Measurements from ENCODE around the gene CTNNA3.

DNA sequence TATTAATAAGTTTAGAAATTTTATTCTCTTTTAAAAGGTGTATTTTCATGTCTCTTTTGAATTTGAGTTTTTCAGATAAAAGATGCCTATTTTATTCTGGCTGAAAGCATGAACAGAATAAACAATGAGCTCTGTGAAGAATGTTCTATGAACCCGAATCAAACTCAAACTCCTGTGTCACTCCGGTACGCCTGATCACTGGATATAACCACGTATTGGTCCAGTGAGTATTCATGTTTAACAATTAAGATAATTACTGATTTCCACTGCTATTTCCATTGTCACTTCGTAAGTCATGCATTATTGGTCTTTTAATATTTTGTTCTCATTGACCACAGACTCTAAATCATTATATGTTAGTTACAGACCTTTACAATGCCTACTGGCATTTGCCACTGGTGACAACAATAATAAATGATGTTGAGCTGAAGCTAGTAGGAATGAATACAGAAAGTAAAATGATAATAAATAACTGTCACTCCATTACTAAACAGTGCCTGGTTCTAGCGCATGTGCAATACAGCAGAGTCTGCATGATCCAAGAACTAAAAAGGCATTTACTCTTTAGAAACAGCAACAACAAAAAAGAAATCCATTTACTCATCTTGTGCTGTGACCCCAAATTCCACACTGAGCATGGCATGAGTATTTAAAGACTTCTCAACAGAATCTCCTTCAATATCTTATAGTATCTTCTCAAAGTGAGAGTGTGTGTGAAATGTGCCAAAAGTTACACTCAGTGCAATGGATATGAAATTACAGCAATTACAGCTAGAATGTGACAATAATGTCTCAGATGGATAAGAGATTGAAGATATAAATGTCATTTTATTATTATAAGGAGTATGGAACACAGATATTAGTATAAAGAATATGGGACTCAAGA is 1597.2 kb downstream of the CTNNA3 start:
- TF ChIP-seq, protein P1, sequence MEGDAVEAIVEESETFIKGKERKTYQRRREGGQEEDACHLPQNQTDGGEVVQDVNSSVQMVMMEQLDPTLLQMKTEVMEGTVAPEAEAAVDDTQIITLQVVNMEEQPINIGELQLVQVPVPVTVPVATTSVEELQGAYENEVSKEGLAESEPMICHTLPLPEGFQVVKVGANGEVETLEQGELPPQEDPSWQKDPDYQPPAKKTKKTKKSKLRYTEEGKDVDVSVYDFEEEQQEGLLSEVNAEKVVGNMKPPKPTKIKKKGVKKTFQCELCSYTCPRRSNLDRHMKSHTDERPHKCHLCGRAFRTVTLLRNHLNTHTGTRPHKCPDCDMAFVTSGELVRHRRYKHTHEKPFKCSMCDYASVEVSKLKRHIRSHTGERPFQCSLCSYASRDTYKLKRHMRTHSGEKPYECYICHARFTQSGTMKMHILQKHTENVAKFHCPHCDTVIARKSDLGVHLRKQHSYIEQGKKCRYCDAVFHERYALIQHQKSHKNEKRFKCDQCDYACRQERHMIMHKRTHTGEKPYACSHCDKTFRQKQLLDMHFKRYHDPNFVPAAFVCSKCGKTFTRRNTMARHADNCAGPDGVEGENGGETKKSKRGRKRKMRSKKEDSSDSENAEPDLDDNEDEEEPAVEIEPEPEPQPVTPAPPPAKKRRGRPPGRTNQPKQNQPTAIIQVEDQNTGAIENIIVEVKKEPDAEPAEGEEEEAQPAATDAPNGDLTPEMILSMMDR (IDR thresholded peaks at IDR 0.05) = no peak
- no peak for TF ChIP-seq POLR2A (IDR thresholded peaks at IDR 0.05)

All from testis (tissue), 2 donors.